A549 (cell line): Measurements from ENCODE around the gene NCBP3. TPM values are rescaled to one million over a fixed set of nuclear protein-coding genes. Genes with fewer than 3 reads are reported as not detected.

Experiments used
- ATAC-seq, 2 experiments: fragments of 200-7000 bp in 1 of 2; fragments of >200 bp in 1 of 2; cut with Nextera tagmentation in 1 of 2; cut with Tn5 transposase in 1 of 2; 3 replicates each; pipeline versions ENCODE4 v1.8.0 to v1.9.1; 2018 to 2020; ENCODE audit warnings: mild to moderate bottlenecking in 1 of 2, moderate library complexity in 1 of 2
- CTCF ChIA-PET: fragments of 300-600 bp; sonication (Branson Sonifier 250); formaldehyde crosslinking; extraction: SDS; loops from one replicate; lab custom pipeline; 2021; ENCODE audit warnings: antibody characterized with exemption, inconsistent platforms; lab: Yijun Ruan, JAX
- POLR2A ChIA-PET: fragments of 350-600 bp; formaldehyde crosslinking; extraction: SDS; loops from one replicate; lab custom pipeline; 2021; ENCODE audit warnings: antibody characterized with exemption, inconsistent platforms; lab: Yijun Ruan, JAX
- DNase-seq, 2 experiments: peaks; one replicate each; pipeline versions ENCODE4 v3.0.0 to v3.0.0-alpha.2; 2011 to 2016; ENCODE audit warnings: low read depth in 1 of 2, low spot score in 1 of 2
- FAIRE-seq: peaks from 2 replicates; lab custom pipeline; 2011; peaks lifted over from hg19 to GRCh38; lab: Jason Lieb, UNC
- H3K27ac ChIP-seq, 2 experiments: fragments of >200 bp; sonication (Bioruptor Twin); formaldehyde crosslinking; 3 replicates each; pipeline ENCODE4 v1.5.1; 2016 to 2017
- H3K4me1 ChIP-seq: fragments of >200 bp; sonication (Bioruptor Twin); formaldehyde crosslinking; 3 replicates; pipeline ENCODE4 v1.6.1; 2016
- H3K4me2 ChIP-seq: fragments of >200 bp; sonication (Bioruptor Twin); formaldehyde crosslinking; 3 replicates; pipeline ENCODE4 v1.6.1; 2016
- H3K4me3 ChIP-seq: fragments of >200 bp; sonication (Bioruptor Twin); formaldehyde crosslinking; 3 replicates; pipeline ENCODE4 v1.5.1; 2016
- H3K9me3 ChIP-seq: fragments of >200 bp; sonication (Bioruptor Twin); formaldehyde crosslinking; 3 replicates; pipeline ENCODE4 v1.6.1; 2016
- CBX8 ChIP-seq: fragments of 200-600 bp; sonication (generic); IDR thresholded peaks from 2 replicates; pipeline ENCODE4 v1.6.1; 2016
- CHD2 ChIP-seq: fragments of 150-350 bp; IDR thresholded peaks from 2 replicates; pipeline ENCODE4 v1.6.1; 2014; ENCODE audit warnings: low read length; ENCODE audit not compliant: partially characterized antibody
- CHD4 ChIP-seq: fragments of 200-600 bp; sonication (generic); IDR thresholded peaks from 2 replicates; pipeline ENCODE4 v1.6.1; 2016; ENCODE audit warnings: antibody characterized with exemption, mild to moderate bottlenecking, borderline replicate concordance
- FOSB ChIP-seq: fragments of 250-450 bp; sonication (Bioruptor Pico); IDR thresholded peaks from 2 replicates; pipeline ENCODE4 v1.5.0; 2020; ENCODE audit warnings: mild to moderate bottlenecking, moderate library complexity
- FOXS1 ChIP-seq: fragments of 250-450 bp; sonication (Bioruptor Pico); IDR thresholded peaks from 2 replicates; pipeline ENCODE4 v1.5.0; 2020; ENCODE audit warnings: mild to moderate bottlenecking, moderate library complexity
- HOXB13 ChIP-seq: fragments of 250-450 bp; sonication (Bioruptor Pico); IDR thresholded peaks from 2 replicates; pipeline ENCODE4 v1.5.0; 2020; ENCODE audit warnings: low read depth, mild to moderate bottlenecking, moderate library complexity
- JUN ChIP-seq, 2 experiments: fragments of >200 bp; sonication (Bioruptor Twin); formaldehyde crosslinking; IDR thresholded peaks; 2 replicates in 1 of 2; 3 replicates in 1 of 2; pipeline ENCODE4 v1.6.1; 2016 to 2017
- KDM1A ChIP-seq: fragments of 200-600 bp; sonication (generic); IDR thresholded peaks from 2 replicates; pipeline ENCODE4 v1.6.1; 2016; ENCODE audit warnings: low read depth, mild to moderate bottlenecking
- KDM5A ChIP-seq: fragments of 200-600 bp; sonication (generic); IDR thresholded peaks from 2 replicates; pipeline ENCODE4 v1.6.1; 2016; ENCODE audit warnings: antibody characterized with exemption, mild to moderate bottlenecking
- MAFK ChIP-seq: fragments of 450-650 bp; IDR thresholded peaks from 2 replicates; pipeline ENCODE4 v1.6.1; 2014; ENCODE audit not compliant: partially characterized antibody
- NPAS2 ChIP-seq: fragments of 250-450 bp; sonication (Bioruptor Pico); IDR thresholded peaks from 2 replicates; pipeline ENCODE4 v1.8.0; 2022; ENCODE audit warnings: mild to moderate bottlenecking, moderate library complexity, borderline replicate concordance
- NR3C1 ChIP-seq: fragments of >200 bp; sonication (Bioruptor Twin); formaldehyde crosslinking; IDR thresholded peaks from 3 replicates; pipeline ENCODE4 v1.6.1; 2017
- POLR2A ChIP-seq: IDR thresholded peaks from 2 replicates; pipeline ENCODE4 v1.6.1; 2012; ENCODE audit warnings: mild to moderate bottlenecking, low read length
- POLR2AphosphoS2 ChIP-seq: conservative IDR thresholded peaks from 2 replicates; pipeline ENCODE4 v1.6.1; 2012; ENCODE audit warnings: low read length, improper control_type of control experiment, inconsistent platforms
- RAD21 ChIP-seq, 2 experiments: fragments of >200 bp in 1 of 2; sonication (Bioruptor Twin) in 1 of 2; formaldehyde crosslinking in 1 of 2; IDR thresholded peaks in 1 of 2; conservative IDR thresholded peaks in 1 of 2; 2 replicates in 1 of 2; 3 replicates in 1 of 2; pipeline ENCODE4 v1.6.1; 2012 to 2018; ENCODE audit warnings: inconsistent platforms in 1 of 2
- ZC3H11A ChIP-seq: fragments of 450-650 bp; IDR thresholded peaks from 2 replicates; pipeline ENCODE4 v1.6.1; 2014; ENCODE audit warnings: antibody characterized with exemption, mild to moderate bottlenecking
- WGBS: methylation state at CpG from one replicate; pipeline ENCODE4 v1.1.6; 2017; ENCODE audit errors: missing lambda C conversion rate; 5-methylcytosine and 5-hydroxymethylcytosine counted together
- polyA plus RNA-seq, 4 experiments: library from polyadenylated mRNA; depleted of rRNA in 3 of 4; stranded (reverse); fragments of >200 nt; fragmentation: RNase III in 1 of 4; extraction: RNeasy Plus Mini Kit Qiagen cat#74134 plus additional on column Dnase treatment in 1 of 4; gene quantifications; 2 replicates in 3 of 4; 3 replicates in 1 of 4; pipeline ENCODE4 v1.2.3, GENCODE V29; 2011 to 2017
- TF ChIP-seq, protein P1 (sequence below): IDR thresholded peaks from 2 replicates; pipeline ENCODE4 v1.6.1; 2012
- TF ChIP-seq, protein P2 (sequence below): fragments of 250-450 bp; sonication (Bioruptor Pico); IDR thresholded peaks from 2 replicates; pipeline ENCODE4 v1.5.0; 2021; ENCODE audit warnings: mild to moderate bottlenecking, moderate library complexity, borderline replicate concordance

Gene NCBP3
- polyA plus RNA-seq, 2 of the 4 experiments (the other 2 are of a cell fraction): 32.7 to 36.6 TPM

DNA sequence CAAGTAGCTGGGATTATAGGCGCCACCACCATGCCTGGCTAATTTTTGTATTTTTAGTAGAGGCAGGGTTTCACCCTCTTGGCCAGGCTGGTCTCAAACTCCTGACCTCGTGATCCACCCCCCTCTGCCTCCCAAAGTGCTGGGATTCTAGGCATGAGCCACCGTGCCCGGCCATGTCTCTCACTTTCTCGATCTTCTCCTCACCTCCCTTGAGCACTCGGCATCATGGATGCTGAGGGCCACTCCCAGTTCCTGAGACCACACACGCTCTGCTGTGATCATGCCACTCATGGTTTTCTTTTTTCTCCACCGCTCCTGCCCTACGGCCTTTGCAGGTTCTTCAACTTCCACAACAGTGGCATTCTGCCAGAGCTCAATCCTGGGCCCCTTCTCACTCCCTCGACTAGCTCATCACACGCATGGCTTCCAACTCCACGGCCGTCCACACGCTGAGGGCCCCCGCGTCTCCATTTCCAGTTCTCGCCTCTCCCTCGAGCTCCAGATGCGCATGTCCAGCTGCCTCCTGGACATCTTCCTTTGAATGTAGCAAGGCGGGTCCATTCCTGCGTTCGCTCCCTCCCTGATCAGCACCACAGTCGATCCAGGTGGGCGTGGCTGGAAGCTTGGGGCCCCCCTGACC, 5.5 kb upstream of the NCBP3 start:
- 81% methylated on average over 24 of the region's 24 CpGs for WGBS
- ATAC-seq (no peak), FAIRE-seq (no peak), DNase-seq (no peak)
- CTCF ChIA-PET: interaction anchor here (1.0 to 11.3 kb wide), 9 partner anchors 8 to 803 kb away, joined by 3 to 224 read pairs (median 7); partner anchors contain the start of gene P2RX1
- TF ChIP-seq FOXS1 (CRISPR knock-in tag): no peak
- no peak for TF ChIP-seq JUN (IDR thresholded peaks at IDR 0.05)
- TF ChIP-seq, protein P1, sequence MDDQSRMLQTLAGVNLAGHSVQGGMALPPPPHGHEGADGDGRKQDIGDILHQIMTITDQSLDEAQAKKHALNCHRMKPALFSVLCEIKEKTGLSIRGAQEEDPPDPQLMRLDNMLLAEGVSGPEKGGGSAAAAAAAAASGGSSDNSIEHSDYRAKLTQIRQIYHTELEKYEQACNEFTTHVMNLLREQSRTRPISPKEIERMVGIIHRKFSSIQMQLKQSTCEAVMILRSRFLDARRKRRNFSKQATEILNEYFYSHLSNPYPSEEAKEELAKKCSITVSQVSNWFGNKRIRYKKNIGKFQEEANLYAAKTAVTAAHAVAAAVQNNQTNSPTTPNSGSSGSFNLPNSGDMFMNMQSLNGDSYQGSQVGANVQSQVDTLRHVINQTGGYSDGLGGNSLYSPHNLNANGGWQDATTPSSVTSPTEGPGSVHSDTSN: no peak
- no peak for TF ChIP-seq NPAS2 (CRISPR knock-in tag)
- TF ChIP-seq CBX8: no peak
- TF ChIP-seq CHD4: no peak
- no peak for TF ChIP-seq MAFK
- no peak for TF ChIP-seq KDM5A
- no peak for TF ChIP-seq POLR2A
- no peak overlapping the region for H3K4me2 ChIP-seq
- H3K9me3 ChIP-seq: no peaks in the 10 kb centered on the region
- H3K4me1 ChIP-seq: 0 out of 3 replicates have a peak, but pooled peaks cover 2% of the 10 kb centered on the region
- POLR2A ChIA-PET: no interaction called here
- H3K27ac ChIP-seq: no peak overlapping the region
- no peak overlapping the region for H3K4me3 ChIP-seq

DNA sequence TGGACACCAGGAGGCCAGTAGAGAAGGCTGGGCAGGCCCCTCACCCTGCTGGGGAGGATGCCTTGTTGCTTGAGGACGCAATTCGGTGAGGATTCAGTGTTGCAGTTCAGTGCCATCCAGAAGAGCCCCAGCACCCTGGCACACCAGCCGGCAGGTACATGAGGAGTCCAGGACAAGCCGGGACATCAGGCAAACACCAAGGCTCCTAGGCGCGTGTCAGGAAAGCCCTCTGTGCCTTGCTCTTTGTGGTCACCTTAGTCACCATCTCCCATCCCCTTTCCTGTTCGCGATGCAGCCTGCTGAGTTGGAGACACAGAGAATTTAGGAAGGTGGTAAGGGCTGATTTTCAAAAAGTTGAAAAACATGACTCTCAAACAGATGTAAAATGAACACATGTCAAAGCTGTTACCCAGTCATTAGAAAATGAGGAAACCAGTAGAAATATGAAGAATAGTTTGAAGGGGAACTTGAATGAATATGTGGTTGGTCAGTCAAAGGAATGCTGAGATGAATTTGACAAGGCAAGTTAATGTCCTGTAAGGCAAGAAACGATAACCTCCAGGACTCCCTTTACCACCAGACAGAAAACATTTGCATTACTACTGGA, 2.3 kb upstream of the NCBP3 start:
- Histone ChIP-seq H3K27ac (no peak overlapping the region), H3K9me3 (no peaks in the 10 kb centered on the region), H3K4me2 (no peak overlapping the region), H3K4me1 (peaks cover 17% of the 10 kb centered on the region), H3K4me3 (no peak overlapping the region)
- ATAC-seq (no peak), FAIRE-seq (no peak), DNase-seq (no peak)
- ChIA-PET POLR2A (no interaction called here), CTCF (interaction anchor here (1.5 to 11.3 kb wide), 5 partner anchors 13 to 112 kb away, joined by 4 to 224 read pairs (median 72); partner anchors contain the start of gene P2RX1)
- 90% methylated on average over 9 of the region's 9 CpGs for WGBS
- TF ChIP-seq KDM5A (no peak), POLR2AphosphoS2 (no peak), HOXB13 (CRISPR knock-in tag) (no peak), NR3C1 (no peak), KDM1A (no peak), CHD2 (no peak), POLR2A (no peak), RAD21 (conservative IDR thresholded peaks at IDR 0.05 in 1 of 2, IDR thresholded peaks at IDR 0.05 in 1 of 2) (no peak), NPAS2 (CRISPR knock-in tag) (no peak), FOSB (CRISPR knock-in tag) (no peak), ZC3H11A (no peak)
- TF ChIP-seq, protein P2, sequence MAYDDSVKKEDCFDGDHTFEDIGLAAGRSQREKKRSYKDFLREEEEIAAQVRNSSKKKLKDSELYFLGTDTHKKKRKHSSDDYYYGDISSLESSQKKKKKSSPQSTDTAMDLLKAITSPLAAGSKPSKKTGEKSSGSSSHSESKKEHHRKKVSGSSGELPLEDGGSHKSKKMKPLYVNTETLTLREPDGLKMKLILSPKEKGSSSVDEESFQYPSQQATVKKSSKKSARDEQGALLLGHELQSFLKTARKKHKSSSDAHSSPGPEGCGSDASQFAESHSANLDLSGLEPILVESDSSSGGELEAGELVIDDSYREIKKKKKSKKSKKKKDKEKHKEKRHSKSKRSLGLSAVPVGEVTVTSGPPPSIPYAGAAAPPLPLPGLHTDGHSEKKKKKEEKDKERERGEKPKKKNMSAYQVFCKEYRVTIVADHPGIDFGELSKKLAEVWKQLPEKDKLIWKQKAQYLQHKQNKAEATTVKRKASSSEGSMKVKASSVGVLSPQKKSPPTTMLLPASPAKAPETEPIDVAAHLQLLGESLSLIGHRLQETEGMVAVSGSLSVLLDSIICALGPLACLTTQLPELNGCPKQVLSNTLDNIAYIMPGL (CRISPR knock-in tag): no peak
- TF ChIP-seq, protein P1: no peak
